Measurements from ENCODE around the gene ACP7. TPM values are rescaled to one million over a fixed set of nuclear protein-coding genes. Genes with fewer than 3 reads are reported as not detected.

ACP7 gene
- total RNA-seq, 1 experiment from 2014 or later, result 0.15 TPM

GRCh38 chr19:39130337-39131254, 46.4 kb downstream of the ACP7 start:
- Histone ChIP-seq H2BK20ac (ENCODE audit: low read depth, low read length, poor library complexity, severe bottlenecking) (no peak overlapping the region), H3K14ac (ENCODE audit: insufficient read depth, low read length) (no peak overlapping the region), H3K9ac (ENCODE audit: extremely low read depth, insufficient read length, low read length) (no peak overlapping the region), H3K27ac (ENCODE audit: insufficient read length, low read depth, low read length) (no peak overlapping the region), H4K8ac (replicated peaks; ENCODE audit: insufficient read length, low read depth, low read length) (no peak overlapping the region), H3K18ac (ENCODE audit: insufficient read length, low read depth, low read length) (no peak overlapping the region), H3K4ac (ENCODE audit: low read depth, low read length) (no peak overlapping the region), H3K9me3 (ENCODE audit: control insufficient read depth, low read depth, low read length) (no peaks in the 10 kb centered on the region), H2BK15ac (ENCODE audit: low read depth, low read length) (no peak overlapping the region), H2BK12ac (ENCODE audit: insufficient read length, low read depth, low read length) (no peak overlapping the region), H2AFZ (ENCODE audit: low read length) (no peak overlapping the region), H3K4me1 (ENCODE audit: insufficient read depth, low read length) (peaks cover 3% of the 10 kb centered on the region; the same call in 1 of the 2 replicates), H3K4me2 (ENCODE audit: insufficient read depth, insufficient read length, low read length) (no peak overlapping the region), H3K27me3 (ENCODE audit: insufficient read depth, low read length) (no peaks in the 10 kb centered on the region), H3K23ac (ENCODE audit: insufficient read length, low read depth, low read length) (no peak overlapping the region), H2AK5ac (ENCODE audit: insufficient read length, low read length) (no peak overlapping the region), H3K79me1 (ENCODE audit: insufficient read depth, low read depth, low read length, poor library complexity, severe bottlenecking) (peaks cover 5% of the 10 kb centered on the region), H4K20me1 (ENCODE audit: control insufficient read depth, insufficient read depth, insufficient read length) (peaks cover 8% of the 10 kb centered on the region), H4K91ac (ENCODE audit: insufficient read length, low read depth, low read length) (no peak overlapping the region), H3T11ph (ENCODE audit: low read length) (no peak overlapping the region), H4K5ac (ENCODE audit: insufficient read length, low read depth, low read length) (no peak overlapping the region), H3K23me2 (ENCODE audit: insufficient read length, low read depth, low read length, poor library complexity, severe bottlenecking) (peaks cover 9% of the 10 kb centered on the region), H3K56ac (ENCODE audit: insufficient read length, low read depth, low read length) (no peak overlapping the region), H2BK120ac (ENCODE audit: low read depth, low read length, poor library complexity, severe bottlenecking) (no peak overlapping the region), H3K79me2 (ENCODE audit: insufficient read depth, low read length) (peaks cover 40% of the 10 kb centered on the region; the same call in 1 of the 2 replicates), H2BK5ac (ENCODE audit: insufficient read length, low read length) (no peak overlapping the region)
- TF ChIP-seq CTCF (conservative IDR thresholded peaks at IDR 0.05), result no peak
- H3K27me3 Mint-ChIP-seq (ENCODE audit: low read depth), result no peaks in the 10 kb centered on the region
- H3K36me3 Mint-ChIP-seq (ENCODE audit: insufficient read depth in 1 of 3, low read depth in 3 of 3), result no peaks in the 10 kb centered on the region; a peak in 3 of 7 replicates
- peaks cover 67 to 79% of the 10 kb centered on the region in 2 experiments for H3K4me1 Mint-ChIP-seq
- H3K4me3 Mint-ChIP-seq, result no peak overlapping the region
- WGBS (ENCODE audit: extremely low coverage, insufficient read length, low lambda C conversion rate), result no CpG with 5 or more reads among the region's 22 CpGs
- no peaks in the 10 kb centered on the region for H3K9me3 Mint-ChIP-seq
- DNase-seq, result no peak
- H3K27ac Mint-ChIP-seq, result peak overlapping the region; percentile 61 to 82 (median 70); a peak in 5 of 7 replicates

All from H9 (cell line).